IMR-90 (cell line): ENCODE measurements around the gene FAM89A. TPM values are rescaled to one million over a fixed set of nuclear protein-coding genes. Genes with fewer than 3 reads are reported as not detected.

ENCODE experiments used
- ATAC-seq: fragments of 200-7000 bp; cut with Tn5 transposase; 2 replicates; pipeline ENCODE4 v1.9.1; 2020; ENCODE audit warnings: low read depth, mild to moderate bottlenecking, moderate library complexity
- BruUV-seq: library from RNA; stranded (reverse); fragments of 400-500 nt; replicated peaks from 2 replicates; lab custom pipeline; 2021; lab: Mats Ljungman, UMichigan
- CTCF ChIA-PET: fragments of 300-600 bp; formaldehyde crosslinking; extraction: SDS; loops from one replicate; lab custom pipeline; 2021; ENCODE audit warnings: antibody characterized with exemption; lab: Yijun Ruan, JAX
- POLR2A ChIA-PET: fragments of 300-600 bp; sonication (Branson Sonifier 250); formaldehyde crosslinking; loops from one replicate; lab custom pipeline; 2022; ENCODE audit warnings: antibody characterized with exemption; ENCODE audit not compliant: unreplicated experiment; lab: Charles Lee
- DNase-seq: peaks from one replicate; pipeline ENCODE4 v3.0.0; 2013
- H2AFZ ChIP-seq: replicated peaks from 2 replicates; pipeline ENCODE3; 2013; ENCODE audit warnings: low read length, mild to moderate bottlenecking; ENCODE audit not compliant: poor library complexity
- H2AK5ac ChIP-seq: 2 replicates; pipeline ENCODE4 v1.6.1; 2013; ENCODE audit warnings: low read depth, low read length, inconsistent platforms
- H2AK9ac ChIP-seq: replicated peaks from 2 replicates; pipeline ENCODE3; 2013; ENCODE audit warnings: mild to moderate bottlenecking, low read depth, low read length, moderate library complexity; ENCODE audit not compliant: poor library complexity
- H2BK120ac ChIP-seq: 2 replicates; pipeline ENCODE4 v1.6.1; 2013; ENCODE audit warnings: low read depth, low read length, inconsistent platforms
- H2BK15ac ChIP-seq: 3 replicates; pipeline ENCODE4 v1.6.1; 2013; ENCODE audit warnings: low read depth, low read length, inconsistent platforms
- H2BK20ac ChIP-seq: 2 replicates; pipeline ENCODE4 v1.6.1; 2013; ENCODE audit warnings: low read depth, mild to moderate bottlenecking, inconsistent platforms, low read length, moderate library complexity
- H2BK5ac ChIP-seq: 2 replicates; pipeline ENCODE4 v1.6.1; 2013; ENCODE audit warnings: mild to moderate bottlenecking, low read depth, low read length, inconsistent platforms; ENCODE audit not compliant: poor library complexity, severe bottlenecking
- H3K14ac ChIP-seq: replicated peaks from 2 replicates; pipeline ENCODE4 v1.6.1; 2013; ENCODE audit warnings: low read depth, low read length, inconsistent platforms
- H3K18ac ChIP-seq: 2 replicates; pipeline ENCODE4 v1.6.1; 2013; ENCODE audit warnings: low read depth, low read length, control low read depth
- H3K23ac ChIP-seq: 2 replicates; pipeline ENCODE4 v1.6.1; 2013; ENCODE audit warnings: low read depth, low read length, inconsistent platforms
- H3K27ac ChIP-seq: 2 replicates; pipeline ENCODE4 v1.5.1; 2013; ENCODE audit warnings: mild to moderate bottlenecking, control low read depth, low read length; ENCODE audit not compliant: insufficient read depth
- H3K27me3 ChIP-seq: 2 replicates; pipeline ENCODE4 v1.6.1; 2013; ENCODE audit warnings: low read length; ENCODE audit not compliant: control insufficient read depth, insufficient read depth
- H3K36me3 ChIP-seq: 2 replicates; pipeline ENCODE4 v1.6.1; 2013; ENCODE audit warnings: low read length, mixed read lengths; ENCODE audit not compliant: control insufficient read depth, insufficient read depth
- H3K4ac ChIP-seq: 2 replicates; pipeline ENCODE4 v1.6.1; 2013; ENCODE audit warnings: low read depth, low read length, inconsistent platforms
- H3K4me1 ChIP-seq: 2 replicates; pipeline ENCODE4 v1.6.1; 2013; ENCODE audit warnings: low read length, mixed read lengths; ENCODE audit not compliant: control insufficient read depth, insufficient read depth
- H3K4me2 ChIP-seq: 2 replicates; pipeline ENCODE4 v1.6.1; 2013; ENCODE audit warnings: low read depth, mild to moderate bottlenecking, control low read depth, low read length, moderate library complexity
- H3K4me3 ChIP-seq: 2 replicates; pipeline ENCODE4 v1.5.1; 2013; ENCODE audit warnings: low read depth, mild to moderate bottlenecking, control low read depth, low read length, moderate library complexity; ENCODE audit not compliant: insufficient read depth
- H3K56ac ChIP-seq: 2 replicates; pipeline ENCODE4 v1.6.1; 2013; ENCODE audit warnings: low read length, inconsistent platforms; ENCODE audit not compliant: insufficient read depth; ENCODE audit errors: extremely low read depth
- H3K79me1 ChIP-seq, 2 experiments: 2 replicates each; pipeline ENCODE4 v1.6.1; 2013; ENCODE audit warnings: low read length in 2 of 2, inconsistent platforms in 1 of 2, low read depth in 1 of 2
- H3K9ac ChIP-seq: 2 replicates; pipeline ENCODE4 v1.6.1; 2013; ENCODE audit warnings: low read depth, low read length, control low read depth
- H3K9me1 ChIP-seq: 2 replicates; pipeline ENCODE4 v1.6.1; 2013; ENCODE audit warnings: low read length, inconsistent platforms; ENCODE audit not compliant: insufficient read depth
- H3K9me3 ChIP-seq: 2 replicates; pipeline ENCODE4 v1.6.1; 2013; ENCODE audit warnings: low read length; ENCODE audit not compliant: control insufficient read depth, insufficient read depth
- H4K20me1 ChIP-seq: 2 replicates; pipeline ENCODE4 v1.6.1; 2013; ENCODE audit warnings: low read length, inconsistent platforms; ENCODE audit not compliant: insufficient read depth
- H4K5ac ChIP-seq: 2 replicates; pipeline ENCODE4 v1.6.1; 2013; ENCODE audit warnings: mild to moderate bottlenecking, low read depth, low read length, control low read depth
- H4K8ac ChIP-seq, 2 experiments: 2 replicates each; pipeline ENCODE4 v1.6.1; 2013; ENCODE audit warnings: low read depth in 2 of 2, low read length in 2 of 2, control low read depth in 1 of 2, inconsistent platforms in 1 of 2
- H4K91ac ChIP-seq: 2 replicates; pipeline ENCODE4 v1.6.1; 2013; ENCODE audit warnings: low read depth, low read length, inconsistent platforms; ENCODE audit not compliant: insufficient read depth
- BHLHE40 ChIP-seq: fragments of 150-350 bp; IDR thresholded peaks from 2 replicates; pipeline ENCODE4 v1.6.1; 2016; ENCODE audit warnings: mild to moderate bottlenecking, low read depth, low read length
- CEBPB ChIP-seq: IDR thresholded peaks from 2 replicates; pipeline ENCODE4 v1.6.1; 2012; ENCODE audit warnings: low read depth, low read length, improper control_type of control experiment
- ELK1 ChIP-seq: fragments of 150-350 bp; IDR thresholded peaks from 2 replicates; pipeline ENCODE4 v1.6.1; 2016; ENCODE audit warnings: low read depth, mild to moderate bottlenecking, low read length, moderate library complexity, borderline replicate concordance
- FOS ChIP-seq: fragments of 150-350 bp; IDR thresholded peaks from 2 replicates; pipeline ENCODE4 v1.6.1; 2016; ENCODE audit warnings: low read depth, low read length
- MAZ ChIP-seq: IDR thresholded peaks from 2 replicates; pipeline ENCODE4 v1.6.1; 2012; ENCODE audit warnings: low read depth, mild to moderate bottlenecking, low read length, improper control_type of control experiment, moderate library complexity, borderline replicate concordance
- POLR2A ChIP-seq: IDR thresholded peaks from 2 replicates; pipeline ENCODE4 v1.6.1; 2012; ENCODE audit warnings: mild to moderate bottlenecking, low read depth, low read length
- RCOR1 ChIP-seq: IDR thresholded peaks from 2 replicates; pipeline ENCODE4 v1.6.1; 2012; ENCODE audit warnings: mild to moderate bottlenecking, low read length, improper control_type of control experiment; ENCODE audit not compliant: insufficient replicate concordance
- SMC3 ChIP-seq: fragments of 150-350 bp; IDR thresholded peaks from 2 replicates; pipeline ENCODE4 v1.6.1; 2016; ENCODE audit warnings: low read depth, mild to moderate bottlenecking, antibody characterized with exemption, low read length, moderate library complexity
- WGBS, 2 experiments: methylation state at CpG; one replicate each; pipeline versions ENCODE4 v1.1.5 to v1.1.7; 2013; ENCODE audit warnings: missing lambda C conversion rate in 2 of 2; ENCODE audit not compliant: insufficient read length in 1 of 2; ENCODE audit errors: extremely low coverage in 2 of 2; 5-methylcytosine and 5-hydroxymethylcytosine counted together
- dilution Hi-C: fragments of 300-500 bp; cut with HindIII; formaldehyde crosslinking; loops from one replicate; pipeline ENCODE4 v1.14.3; 2018; ENCODE audit warnings: low sequenced_read_pairs; ENCODE audit not compliant: unreplicated experiment
- in situ Hi-C: fragments of 300-500 bp; cut with MboI; formaldehyde crosslinking; loops from 3 replicates; pipeline ENCODE4 v1.14.3; 2019; ENCODE audit warnings: low sequenced_read_pairs, inconsistent platforms, mixed read lengths
- intact Hi-C: fragments of 100-400 bp; cut with micrococcal nuclease; formaldehyde crosslinking; loops from 2 replicates; pipeline ENCODE4 v1.10.0; 2022
- polyA plus RNA-seq, 3 experiments: library from polyadenylated mRNA; depleted of rRNA; stranded (reverse); fragments of >200 nt; gene quantifications; 2 replicates each; pipeline ENCODE4 v1.2.3, GENCODE V29; 2012; ENCODE audit warnings: low replicate concordance in 1 of 3
- total RNA-seq: library from RNA; depleted of rRNA; stranded (reverse); fragments of >200 nt; gene quantifications from 2 replicates; pipeline ENCODE4 v1.2.3, GENCODE V29; 2012
- TF ChIP-seq, protein P1 (sequence below): fragments of 150-350 bp; IDR thresholded peaks from 2 replicates; pipeline ENCODE4 v1.6.1; 2017; ENCODE audit warnings: mild to moderate bottlenecking, antibody characterized with exemption, low read length, low read depth

FAM89A gene
- total and polyA plus RNA-seq, 2 of the 4 experiments (the other 2 are of a cell fraction), result 6.8 to 8.1 TPM

DNA sequence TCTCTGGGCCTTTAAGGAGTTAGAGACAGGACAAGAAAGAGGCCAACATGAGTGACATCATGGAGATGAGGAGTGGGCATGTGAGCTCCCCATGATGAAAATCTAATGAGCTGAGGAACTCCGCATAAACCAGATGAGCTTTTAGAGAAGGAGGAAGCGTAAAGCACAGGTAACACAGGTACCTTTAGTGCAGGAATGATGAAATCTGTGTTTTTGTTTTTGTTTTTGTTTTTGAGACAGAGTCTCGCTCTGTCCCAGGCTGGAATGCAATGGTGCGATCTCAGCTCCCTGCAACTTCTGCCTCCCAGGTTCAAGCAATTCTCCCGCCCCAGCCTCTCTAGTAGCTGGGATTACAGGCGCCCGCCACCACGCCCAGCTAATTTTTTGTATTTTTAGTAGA is 12.7 kb upstream of the FAM89A start:
- no peak overlapping the region for H4K91ac ChIP-seq
- dilution Hi-C loops (no loop called here), intact Hi-C loops (no loop called here), in situ Hi-C loops (no loop called here)
- ATAC-seq, result no peak
- peaks cover 14% of the 10 kb centered on the region for H3K27me3 ChIP-seq
- H3K36me3 ChIP-seq, result no peaks in the 10 kb centered on the region
- no TSS peak for BruUV-seq
- peaks cover 2% of the 10 kb centered on the region; the same call in 1 of the 2 replicates for H3K4me1 ChIP-seq
- no peak overlapping the region for H2AK5ac ChIP-seq
- H3K9ac ChIP-seq, result no peak overlapping the region
- DNase-seq, result no peak
- no peaks in the 10 kb centered on the region for H4K20me1 ChIP-seq
- H3K18ac ChIP-seq, result no peak overlapping the region
- H2AFZ ChIP-seq, result no peak overlapping the region
- H4K8ac ChIP-seq, result no peak overlapping the region
- H2BK120ac ChIP-seq, result no peak overlapping the region
- no peak overlapping the region for H4K5ac ChIP-seq
- H3K27ac ChIP-seq, result no peak overlapping the region
- TF ChIP-seq CEBPB, result no peak
- TF ChIP-seq, protein P1, sequence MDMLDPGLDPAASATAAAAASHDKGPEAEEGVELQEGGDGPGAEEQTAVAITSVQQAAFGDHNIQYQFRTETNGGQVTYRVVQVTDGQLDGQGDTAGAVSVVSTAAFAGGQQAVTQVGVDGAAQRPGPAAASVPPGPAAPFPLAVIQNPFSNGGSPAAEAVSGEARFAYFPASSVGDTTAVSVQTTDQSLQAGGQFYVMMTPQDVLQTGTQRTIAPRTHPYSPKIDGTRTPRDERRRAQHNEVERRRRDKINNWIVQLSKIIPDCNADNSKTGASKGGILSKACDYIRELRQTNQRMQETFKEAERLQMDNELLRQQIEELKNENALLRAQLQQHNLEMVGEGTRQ, result no peak
- no peak for TF ChIP-seq MAZ
- TF ChIP-seq FOS, result no peak
- no peak for TF ChIP-seq SMC3
- TF ChIP-seq POLR2A, result no peak
- TF ChIP-seq RCOR1, result no peak
- TF ChIP-seq BHLHE40, result no peak
- TF ChIP-seq ELK1, result no peak
- CTCF ChIA-PET, result no interaction called here
- H3K79me1 ChIP-seq, result no peaks in the 10 kb centered on the region
- H2BK5ac ChIP-seq, result no peak overlapping the region
- H2AK9ac ChIP-seq, result no peak overlapping the region
- no peak overlapping the region for H2BK20ac ChIP-seq
- no peak overlapping the region for H3K56ac ChIP-seq
- H3K9me3 ChIP-seq, result peaks cover 5% of the 10 kb centered on the region; the same call in 1 of the 2 replicates
- H3K23ac ChIP-seq, result no peak overlapping the region
- POLR2A ChIA-PET, result no interaction called here
- H2BK15ac ChIP-seq, result no peak overlapping the region
- H3K14ac ChIP-seq, result no peak overlapping the region
- H3K4ac ChIP-seq, result no peak overlapping the region
- H3K9me1 ChIP-seq, result no peaks in the 10 kb centered on the region
- no peak overlapping the region for H3K4me2 ChIP-seq
- H3K4me3 ChIP-seq, result no peak overlapping the region
- 86% methylated on average over 1 of the region's 8 CpGs; no CpG with 5 or more reads in 1 of the 2 experiments for WGBS, 2 experiments
